Mesothelial cell of epicardium (in vitro differentiated cells): ENCODE results near the gene PER1. TPM values are rescaled to one million over a fixed set of nuclear protein-coding genes. Genes with fewer than 3 reads are reported as not detected.
"Not testable (repeated sequence)": the region's sequence is repeated elsewhere in the genome, so short reads cannot be mapped to it uniquely, and the experiment has no call there.

Source experiments
- DNase-seq, 2 experiments: peaks; one replicate each; pipeline ENCODE4 v3.0.0; 2021; ENCODE audit warnings: low spot score in 2 of 2; ENCODE audit not compliant: unreplicated experiment in 2 of 2
- H3K27ac Mint-ChIP-seq: 2 replicates; pipeline ENCODE4 v1.8.0; 2021; ENCODE audit warnings: mixed read lengths
- H3K27me3 Mint-ChIP-seq: 2 replicates; pipeline ENCODE4 v1.8.0; 2021; ENCODE audit warnings: low read depth, mixed read lengths
- H3K36me3 Mint-ChIP-seq: 2 replicates; pipeline ENCODE4 v1.8.0; 2021; ENCODE audit warnings: mixed read lengths
- H3K4me1 Mint-ChIP-seq: 2 replicates; pipeline ENCODE4 v1.8.0; 2021; ENCODE audit warnings: mixed read lengths
- H3K4me3 Mint-ChIP-seq: 2 replicates; pipeline ENCODE4 v1.8.0; 2021; ENCODE audit warnings: mild to moderate bottlenecking, moderate library complexity, mixed read lengths
- H3K9me3 Mint-ChIP-seq: 2 replicates; pipeline ENCODE4 v1.8.0; 2021; ENCODE audit warnings: mixed read lengths
- CTCF ChIP-seq: fragments of 200-600 bp; sonication (generic); IDR thresholded peaks from one replicate; pipeline ENCODE4 v1.5.0; 2021; ENCODE audit warnings: antibody characterized with exemption; ENCODE audit not compliant: unreplicated experiment
- total RNA-seq: library from RNA; stranded (reverse); gene quantifications from 3 replicates; pipeline ENCODE4 v1.2.1, GENCODE V29; 2021

PER1 gene
- total RNA-seq, 1 donor from 2014 or later, result 70.2 TPM

- Mint-ChIP-seq H3K4me3 (peak overlapping the region; percentile 83), H3K27ac (peak overlapping the region; percentile 100), H3K9me3 (no peaks in the 10 kb centered on the region), H3K36me3 (no peaks in the 10 kb centered on the region), H3K4me1 (peaks cover 34% of the 10 kb centered on the region), H3K27me3 (no peaks in the 10 kb centered on the region)
- TF ChIP-seq CTCF, result no peak
- DNase-seq, result no peak
Measured at GRCh38 chr17:8173056-8173870, 21.1 kb upstream of the PER1 start.

GRCh38 chr17:8170186-8170585, 18.0 kb upstream of the PER1 start:
- not testable (repeated sequence) for H3K27me3 Mint-ChIP-seq, H3K27ac Mint-ChIP-seq, H3K9me3 Mint-ChIP-seq, H3K4me3 Mint-ChIP-seq, DNase-seq, H3K36me3 Mint-ChIP-seq
- peaks cover 14% of the 10 kb centered on the region for H3K4me1 Mint-ChIP-seq

GRCh38 chr17:8167526-8167925, 15.3 kb upstream of the PER1 start:
- Mint-ChIP-seq H3K27ac (no peak overlapping the region), H3K9me3 (no peaks in the 10 kb centered on the region), H3K4me3 (no peak overlapping the region), H3K27me3 (no peaks in the 10 kb centered on the region), H3K4me1 (peaks cover 18% of the 10 kb centered on the region), H3K36me3 (no peaks in the 10 kb centered on the region)
- DNase-seq, result no peak
- TF ChIP-seq CTCF, result no peak

- Mint-ChIP-seq H3K27me3 (no peaks in the 10 kb centered on the region), H3K4me3 (no peak overlapping the region), H3K27ac (no peak overlapping the region), H3K9me3 (no peaks in the 10 kb centered on the region), H3K4me1 (peaks cover 21% of the 10 kb centered on the region), H3K36me3 (no peaks in the 10 kb centered on the region)
- TF ChIP-seq CTCF, result no peak
- no peak for DNase-seq
Measured at GRCh38 chr17:8166731-8167130, 14.5 kb upstream of the PER1 start.

- H3K27me3 Mint-ChIP-seq, result no peaks in the 10 kb centered on the region
- H3K9me3 Mint-ChIP-seq, result no peaks in the 10 kb centered on the region
- peak overlapping the region; percentile 88 for H3K27ac Mint-ChIP-seq
- DNase-seq, result no peak
- H3K4me1 Mint-ChIP-seq, result peaks cover 35% of the 10 kb centered on the region
- peak overlapping the region; percentile 88 for H3K4me3 Mint-ChIP-seq
- H3K36me3 Mint-ChIP-seq, result no peaks in the 10 kb centered on the region
- TF ChIP-seq CTCF, result no peak
Measured at GRCh38 chr17:8164815-8165131, 12.6 kb upstream of the PER1 start.

- Mint-ChIP-seq H3K36me3 (no peaks in the 10 kb centered on the region), H3K27me3 (no peaks in the 10 kb centered on the region), H3K4me3 (peak overlapping the region; percentile 88), H3K4me1 (peaks cover 35% of the 10 kb centered on the region), H3K9me3 (no peaks in the 10 kb centered on the region), H3K27ac (peak overlapping the region; percentile 88)
- no peak for TF ChIP-seq CTCF
- no peak for DNase-seq
Measured at GRCh38 chr17:8163978-8164814, 12.0 kb upstream of the PER1 start.
